Stimulated activated CD8-positive, alpha-beta memory T cell treated with anti-CD3 and anti-CD28 coated beads, Interleukin-12 subunit alpha, Interleukin-12 subunit beta, amount 100 ng/mL, for 24 hours (primary cell): ENCODE results near the gene IRAK2.

Source experiments
- DNase-seq: peaks from one replicate; pipeline ENCODE4 v3.0.0-alpha.2; 2020; ENCODE audit errors: extremely low read depth

Gene IRAK2

GRCh38 chr3:10224794-10225665, 60.3 kb downstream of the IRAK2 start:
- no peak for DNase-seq

- no peak for DNase-seq
These were observed 61.6 kb downstream of the IRAK2 start for GRCh38 chr3:10226293-10226692.

GRCh38 chr3:10228248-10228950, 63.7 kb downstream of the IRAK2 start:
- no peak for DNase-seq

GRCh38 chr3:10229576-10229975, 64.9 kb downstream of the IRAK2 start:
- no peak for DNase-seq

- no peak for DNase-seq
These were observed 67.4 kb downstream of the IRAK2 start for GRCh38 chr3:10232137-10232536.

- no peak for DNase-seq
These were observed 69.3 kb downstream of the IRAK2 start for GRCh38 chr3:10233988-10234387.

GRCh38 chr3:10234526-10235230, 70.0 kb downstream of the IRAK2 start:
- no peak for DNase-seq

GRCh38 chr3:10235551-10235950, 70.8 kb downstream of the IRAK2 start:
- DNase-seq: no peak

- DNase-seq: no peak
These were observed 73.8 kb downstream of the IRAK2 start for GRCh38 chr3:10238345-10239183.

- no peak for DNase-seq
These were observed 76.1 kb downstream of the IRAK2 start for GRCh38 chr3:10240799-10241198.

- DNase-seq: no peak
These were observed 77.7 kb downstream of the IRAK2 start for GRCh38 chr3:10242182-10243065.

GRCh38 chr3:10244009-10244408, 79.3 kb downstream of the IRAK2 start:
- no peak for DNase-seq

- no peak for DNase-seq
These were observed 80.5 kb downstream of the IRAK2 start for GRCh38 chr3:10245081-10245712.

GRCh38 chr3:10247679-10248183, 83.0 kb downstream of the IRAK2 start:
- no peak for DNase-seq

GRCh38 chr3:10248184-10248983, 83.7 kb downstream of the IRAK2 start, which contains the start of gene TATDN2:
Gene TATDN2 (plus strand): TSS chr3:10248459. CDS start chr3:10249201, 742 bp downstream.
- DNase-seq: peak; percentile 81

- DNase-seq: no peak
These were observed 84.4 kb downstream of the IRAK2 start for GRCh38 chr3:10248984-10249748.

- DNase-seq: no peak
These were observed 85.1 kb downstream of the IRAK2 start for GRCh38 chr3:10249833-10250232.

- DNase-seq: no peak
These were observed 86.3 kb downstream of the IRAK2 start for GRCh38 chr3:10251006-10251405.
